A673 (cell line): ENCODE results near the gene ASPG. TPM values are rescaled to one million over a fixed set of nuclear protein-coding genes. Genes with fewer than 3 reads are reported as not detected.
A peak's percentile ranks its signal among the peaks of the same experiment; 100 is the strongest.

Source experiments
- BruUV-seq: library from RNA; stranded (reverse); fragments of 400-500 nt; replicated peaks from 2 replicates; lab custom pipeline; 2021; lab: Mats Ljungman, UMichigan
- CTCF ChIA-PET: fragments of 300-600 bp; sonication (Branson Sonifier 250); formaldehyde crosslinking; loops from one replicate; lab custom pipeline; 2022; ENCODE audit warnings: antibody characterized with exemption; lab: Charles Lee
- POLR2A ChIA-PET: fragments of 300-600 bp; sonication (Branson Sonifier 250); formaldehyde crosslinking; loops from one replicate; lab custom pipeline; 2022; ENCODE audit warnings: antibody characterized with exemption; ENCODE audit not compliant: low non-redundant PET; lab: Charles Lee
- DNase-seq: peaks from one replicate; pipeline ENCODE4 v3.0.0-alpha.2; 2015; ENCODE audit warnings: low spot score
- H3K27ac ChIP-seq: fragments of 200-600 bp; sonication (generic); 2 replicates; pipeline ENCODE4 v1.5.1; 2016; ENCODE audit warnings: mixed run types, low read depth, mild to moderate bottlenecking, mixed read lengths, antibody characterized with exemption, low read length; ENCODE audit not compliant: poor library complexity, severe bottlenecking
- H3K27me3 ChIP-seq: fragments of 200-600 bp; sonication (generic); replicated peaks from 2 replicates; pipeline ENCODE4 v1.6.1; 2017; ENCODE audit warnings: mixed run types, low read depth, mild to moderate bottlenecking, mixed read lengths, antibody characterized with exemption, low read length; ENCODE audit not compliant: insufficient read depth, poor library complexity
- H3K36me3 ChIP-seq: fragments of 200-600 bp; sonication (generic); 2 replicates; pipeline ENCODE4 v1.6.1; 2016; ENCODE audit warnings: mixed run types, mild to moderate bottlenecking, mixed read lengths, antibody characterized with exemption, low read length; ENCODE audit not compliant: insufficient read depth, poor library complexity, severe bottlenecking
- H3K4me1 ChIP-seq: fragments of 200-600 bp; sonication (generic); 2 replicates; pipeline ENCODE4 v1.6.1; 2017; ENCODE audit warnings: mixed run types, mild to moderate bottlenecking, mixed read lengths, antibody characterized with exemption, low read length; ENCODE audit not compliant: insufficient read depth, poor library complexity, severe bottlenecking
- H3K4me3 ChIP-seq: fragments of 200-600 bp; sonication (generic); 2 replicates; pipeline ENCODE4 v1.5.1; 2016; ENCODE audit warnings: low read depth, mixed run types, mild to moderate bottlenecking, mixed read lengths, low read length; ENCODE audit not compliant: poor library complexity, severe bottlenecking
- H3K9me3 ChIP-seq: fragments of 200-600 bp; sonication (generic); 2 replicates; pipeline ENCODE4 v1.6.1; 2016; ENCODE audit warnings: mixed run types, low read depth, mild to moderate bottlenecking, mixed read lengths, antibody characterized with exemption, low read length; ENCODE audit not compliant: poor library complexity, severe bottlenecking
- CTCF ChIP-seq: fragments of 300-800, 200-600 bp; sonication (generic); conservative IDR thresholded peaks from 2 replicates; pipeline ENCODE4 v1.5.1; 2017; ENCODE audit warnings: low read depth, mild to moderate bottlenecking, antibody characterized with exemption, low read length, moderate library complexity, mixed read lengths
- EZH2 ChIP-seq: fragments of 200-600 bp; sonication (generic); IDR thresholded peaks from 2 replicates; pipeline ENCODE4 v1.6.1; 2017; ENCODE audit warnings: borderline replicate concordance, low read depth, mild to moderate bottlenecking, mixed read lengths, antibody characterized with exemption, low read length; ENCODE audit not compliant: poor library complexity, severe bottlenecking
- intact Hi-C: fragments of 100-400 bp; cut with micrococcal nuclease; formaldehyde crosslinking; loops from one replicate; pipeline ENCODE4 v1.10.0; 2022; ENCODE audit not compliant: unreplicated experiment
- total RNA-seq: library from RNA; stranded (reverse); gene quantifications from 2 replicates; pipeline ENCODE4 v1.2.3, GENCODE V29; 2021

Gene ASPG
- total RNA-seq, 1 experiment from 2014 or later = not detected

- peak; percentile 35 for DNase-seq
- intact Hi-C loops = no loop called here
- CTCF ChIA-PET = interaction anchor here (0.6 to 1.1 kb wide), 8 partner anchors 19 to 629 kb away, joined by 3 to 11 read pairs (median 4); no protein-coding TSS in a partner anchor
These were observed 11.5 kb downstream of the ASPG start for GRCh38 chr14:104096751-104097700.

GRCh38 chr14:104098272-104099095 lies 13.0 kb downstream of the ASPG start:
- H3K4me1 ChIP-seq = peaks cover 8% of the 10 kb centered on the region
- intact Hi-C loops = no loop called here
- no peak overlapping the region for H3K27ac ChIP-seq
- no peaks in the 10 kb centered on the region for H3K27me3 ChIP-seq
- no peak overlapping the region for H3K4me3 ChIP-seq
- no TSS peak for BruUV-seq
- ChIA-PET CTCF (no interaction called here), POLR2A (no interaction called here)
- no peaks in the 10 kb centered on the region for H3K36me3 ChIP-seq
- no peaks in the 10 kb centered on the region for H3K9me3 ChIP-seq
- TF ChIP-seq EZH2 = no peak
- no peak for TF ChIP-seq CTCF
- DNase-seq = no peak

More at GRCh38 chr14:104096751-104097700, 11.5 kb downstream of the ASPG start:
- Histone ChIP-seq H3K9me3 (no peaks in the 10 kb centered on the region), H3K4me3 (no peak overlapping the region), H3K27ac (no peak overlapping the region), H3K36me3 (no peaks in the 10 kb centered on the region), H3K27me3 (no peaks in the 10 kb centered on the region), H3K4me1 (peaks cover 8% of the 10 kb centered on the region)
- no TSS peak for BruUV-seq
- TF ChIP-seq CTCF = peak; percentile 49
- TF ChIP-seq EZH2 = no peak
- POLR2A ChIA-PET = no interaction called here
